G401 (cell line): ENCODE data around the gene EXD3. TPM values are rescaled to one million over a fixed set of nuclear protein-coding genes. Genes with fewer than 3 reads are reported as not detected.

ENCODE experiments used
- DNase-seq: peaks from one replicate; pipeline ENCODE4 v3.0.0-alpha.2; 2015; ENCODE audit warnings: low spot score
- in situ Hi-C: cut with HindIII; loops from 2 replicates; pipeline ENCODE4 v1.10.0; 2016; ENCODE audit warnings: low sequenced_read_pairs, mixed read lengths
- total RNA-seq: library from RNA; depleted of rRNA; stranded (reverse); fragments of >200 nt; shearing (Covaris generic); gene quantifications from 2 replicates; pipeline ENCODE4 v1.2.3, GENCODE V29; 2014

The EXD3 gene
- total RNA-seq, 1 experiment from 2014 or later, result 4.8 TPM

GRCh38 chr9:137317021-137317717 is 105.8 kb downstream of the EXD3 start:
- DNase-seq, result no peak
- in situ Hi-C loops, result loop anchor here (10.0 kb wide), 1 partner anchor 98 kb away; no protein-coding TSS in a partner anchor

- DNase-seq, result no peak
- in situ Hi-C loops, result loop anchor here (10.0 kb wide), 1 partner anchor 99 kb away; no protein-coding TSS in a partner anchor
Observed at GRCh38 chr9:137316012-137316981, 106.7 kb downstream of the EXD3 start.

- in situ Hi-C loops, result loop anchor here (10.0 kb wide), 1 partner anchor 99 kb away; no protein-coding TSS in a partner anchor
- DNase-seq, result no peak
Observed at GRCh38 chr9:137315581-137316011, 107.4 kb downstream of the EXD3 start.

- in situ Hi-C loops, result loop anchor here (10.0 kb wide), 1 partner anchor 100 kb away; no protein-coding TSS in a partner anchor
- no peak for DNase-seq
Observed at GRCh38 chr9:137314561-137315560, 108.1 kb downstream of the EXD3 start.

- DNase-seq, result no peak
- in situ Hi-C loops, result loop anchor here (10.0 kb wide), 1 partner anchor 101 kb away; no protein-coding TSS in a partner anchor
Observed at GRCh38 chr9:137313956-137314560, 108.9 kb downstream of the EXD3 start.

GRCh38 chr9:137313326-137313936 is 109.5 kb downstream of the EXD3 start:
- in situ Hi-C loops, result loop anchor here (10.0 kb wide), 1 partner anchor 101 kb away; no protein-coding TSS in a partner anchor
- no peak for DNase-seq

GRCh38 chr9:137312852-137313325 is 110.1 kb downstream of the EXD3 start:
- in situ Hi-C loops, result loop anchor here (10.0 kb wide), 1 partner anchor 102 kb away; no protein-coding TSS in a partner anchor
- DNase-seq, result no peak

GRCh38 chr9:137311986-137312851 is 110.7 kb downstream of the EXD3 start:
- no peak for DNase-seq
- in situ Hi-C loops, result loop anchor here (10.0 kb wide), 1 partner anchor 103 kb away; no protein-coding TSS in a partner anchor

GRCh38 chr9:137311171-137311985 is 111.6 kb downstream of the EXD3 start:
- DNase-seq, result no peak
- in situ Hi-C loops, result loop anchor here (10.0 kb wide), 1 partner anchor 103 kb away; no protein-coding TSS in a partner anchor

- DNase-seq, result no peak
- in situ Hi-C loops, result loop anchor here (10.0 kb wide), 1 partner anchor 104 kb away; no protein-coding TSS in a partner anchor
Observed at GRCh38 chr9:137310189-137311052, 112.5 kb downstream of the EXD3 start.

- in situ Hi-C loops, result loop anchor here (10.0 kb wide), 1 partner anchor 105 kb away; no protein-coding TSS in a partner anchor
- no peak for DNase-seq
Observed at GRCh38 chr9:137309368-137310188, 113.4 kb downstream of the EXD3 start.

GRCh38 chr9:137308057-137308619 is 114.8 kb downstream of the EXD3 start:
- no peak for DNase-seq
- in situ Hi-C loops, result no loop called here

- in situ Hi-C loops, result no loop called here
- no peak for DNase-seq
Observed at GRCh38 chr9:137307255-137308056, 115.5 kb downstream of the EXD3 start.
